Left ventricle myocardium superior (tissue), 1 donor: ENCODE measurements around the gene SORCS2. TPM values are rescaled to one million over a fixed set of nuclear protein-coding genes. Genes with fewer than 3 reads are reported as not detected.

ENCODE experiments used
- ATAC-seq: fragments of 200-7000 bp; cut with Tn5 transposase; one replicate; pipeline ENCODE4 v1.9.1; 2020; ENCODE audit warnings: mild to moderate bottlenecking, moderate library complexity
- DNase-seq: peaks from one replicate; pipeline ENCODE4 v3.0.0-alpha.2; 2020
- intact Hi-C: fragments of 100-400 bp; cut with micrococcal nuclease; formaldehyde crosslinking; loops from one replicate; pipeline ENCODE4 v1.11.0; 2022
- total RNA-seq: library from RNA; stranded (reverse); fragmentation: NEBNext Ultra II Directional; extraction: Animal tissue kit (Norgen Biotek cat#: 25700); gene quantifications from one replicate; pipeline ENCODE4 v1.2.1, GENCODE V29; 2021
- donor health status: DM: no; HTN: yes; CAD: no; lungs with severe emphysema.

Gene SORCS2
- total RNA-seq, 1 donor from 2014 or later, result 1.5 TPM

DNA sequence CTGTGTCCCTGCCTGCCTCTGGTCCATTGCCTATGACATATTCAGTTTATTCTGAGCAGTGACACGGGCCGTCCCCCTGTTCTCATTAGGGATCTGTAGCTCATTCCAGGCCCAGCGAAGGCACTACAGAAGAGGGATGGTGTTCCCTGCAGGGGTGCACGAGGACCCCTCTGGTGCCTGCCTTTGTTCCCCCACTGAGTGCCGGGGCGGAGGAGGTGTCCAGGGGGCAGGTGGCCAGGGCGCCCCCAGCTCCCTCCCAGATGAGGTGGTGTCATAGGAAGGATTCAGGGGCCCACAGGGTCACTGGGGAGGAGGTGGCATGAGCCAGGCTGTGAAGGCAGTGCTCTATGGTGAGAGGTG, 61.0 kb downstream of the SORCS2 start:
- no peak for DNase-seq
- ATAC-seq, result no peak
- intact Hi-C loops, result no loop called here

DNA sequence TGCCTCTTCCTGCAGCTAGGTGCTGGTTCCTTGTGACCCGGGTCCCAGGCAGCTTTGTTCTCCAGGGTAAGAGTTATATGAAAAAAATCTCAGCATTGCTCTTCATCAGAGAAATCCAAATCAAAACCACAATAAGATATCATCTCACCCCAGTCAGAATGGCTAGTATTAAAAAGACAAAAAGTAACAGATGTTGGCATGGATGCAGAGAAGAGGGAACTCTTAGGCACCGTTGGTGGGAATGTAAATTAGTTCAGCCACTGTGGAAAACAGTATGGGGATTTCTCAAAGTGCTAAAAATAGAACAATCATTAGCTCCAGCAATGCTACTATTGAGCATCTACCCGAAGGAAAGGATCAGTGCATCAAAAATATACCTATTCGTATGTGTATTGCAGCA, 61.5 kb downstream of the SORCS2 start:
- intact Hi-C loops, result no loop called here
- ATAC-seq (no peak), DNase-seq (no peak)

DNA sequence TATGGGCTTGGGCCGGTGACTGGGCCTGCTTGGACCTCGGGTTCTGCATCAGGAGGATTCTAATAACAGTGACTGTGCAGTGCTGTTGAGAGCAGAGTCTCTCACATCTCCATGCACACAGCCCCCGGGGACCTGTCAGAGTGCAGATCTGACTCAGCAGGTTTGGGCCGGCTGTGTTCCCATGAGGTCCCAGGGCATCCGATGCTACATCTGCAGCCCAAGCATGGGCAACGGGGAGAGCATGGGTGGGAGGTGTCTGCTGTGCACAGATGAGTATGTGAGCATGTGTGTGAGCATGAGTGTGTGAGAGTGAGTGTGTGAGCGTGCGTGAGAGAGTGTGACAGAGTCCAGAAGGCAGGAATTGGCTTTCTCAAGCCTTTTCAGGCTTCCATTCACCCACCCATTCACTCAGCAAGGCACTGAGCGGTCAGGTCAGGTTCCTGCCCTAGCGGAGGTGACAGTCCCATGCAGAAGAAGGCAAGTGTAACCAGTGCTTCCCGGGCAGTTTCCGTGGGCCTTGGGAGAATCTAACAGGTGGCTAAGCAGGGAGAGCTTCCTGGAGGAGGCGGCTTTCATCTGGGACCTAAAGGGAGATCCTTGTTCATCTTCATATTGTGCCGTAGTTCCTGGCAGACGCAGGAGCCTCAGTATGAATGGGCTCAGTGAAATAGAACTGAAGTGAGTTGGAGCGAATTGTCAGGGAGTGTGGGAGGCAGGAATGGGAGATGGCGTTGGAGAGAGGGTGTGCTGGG, 62.6 kb downstream of the SORCS2 start:
- no peak for ATAC-seq
- intact Hi-C loops, result no loop called here
- DNase-seq, result peak; percentile 53

DNA sequence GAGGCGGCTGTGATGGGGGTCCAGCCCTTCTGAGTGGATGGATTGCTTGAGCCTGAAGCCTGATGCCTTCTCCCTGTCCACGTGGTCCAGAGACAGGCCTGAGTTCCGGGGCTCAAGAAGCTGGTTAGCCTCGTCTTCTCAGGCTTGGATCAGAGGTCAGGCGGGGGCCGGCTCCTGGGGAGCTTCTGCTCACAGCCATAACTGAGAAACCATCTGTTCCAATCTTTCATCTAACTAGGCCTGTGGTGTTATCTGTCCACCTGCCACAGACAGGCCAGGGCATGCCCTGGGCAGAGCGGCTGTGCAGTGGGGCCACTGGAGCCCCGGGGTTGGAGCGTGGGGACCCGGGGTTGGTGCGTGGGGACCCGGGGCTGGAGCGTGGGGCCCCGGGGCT, 63.1 kb downstream of the SORCS2 start:
- no peak for DNase-seq
- ATAC-seq, result no peak
- intact Hi-C loops, result no loop called here

DNA sequence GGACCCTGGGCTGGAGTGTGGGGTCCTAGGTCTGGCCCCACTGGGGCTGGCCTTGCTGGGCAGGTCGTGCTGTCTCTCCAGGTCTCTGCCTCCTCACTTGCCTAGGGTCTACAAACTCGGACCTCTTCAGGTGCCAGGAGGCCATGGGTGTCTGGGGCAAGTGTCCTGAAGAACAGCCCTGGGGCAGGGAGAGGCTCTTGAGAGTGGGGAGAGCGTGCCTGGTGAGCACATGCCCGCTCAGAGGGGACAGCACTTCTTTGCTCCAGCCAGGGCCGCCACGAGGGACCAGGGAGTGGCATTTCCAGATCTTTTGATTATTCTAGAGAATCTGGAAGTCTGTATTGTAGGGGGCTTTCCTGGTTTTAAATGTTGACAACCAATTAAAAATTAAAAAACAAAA, 63.7 kb downstream of the SORCS2 start:
- intact Hi-C loops, result no loop called here
- DNase-seq, result no peak
- no peak for ATAC-seq

DNA sequence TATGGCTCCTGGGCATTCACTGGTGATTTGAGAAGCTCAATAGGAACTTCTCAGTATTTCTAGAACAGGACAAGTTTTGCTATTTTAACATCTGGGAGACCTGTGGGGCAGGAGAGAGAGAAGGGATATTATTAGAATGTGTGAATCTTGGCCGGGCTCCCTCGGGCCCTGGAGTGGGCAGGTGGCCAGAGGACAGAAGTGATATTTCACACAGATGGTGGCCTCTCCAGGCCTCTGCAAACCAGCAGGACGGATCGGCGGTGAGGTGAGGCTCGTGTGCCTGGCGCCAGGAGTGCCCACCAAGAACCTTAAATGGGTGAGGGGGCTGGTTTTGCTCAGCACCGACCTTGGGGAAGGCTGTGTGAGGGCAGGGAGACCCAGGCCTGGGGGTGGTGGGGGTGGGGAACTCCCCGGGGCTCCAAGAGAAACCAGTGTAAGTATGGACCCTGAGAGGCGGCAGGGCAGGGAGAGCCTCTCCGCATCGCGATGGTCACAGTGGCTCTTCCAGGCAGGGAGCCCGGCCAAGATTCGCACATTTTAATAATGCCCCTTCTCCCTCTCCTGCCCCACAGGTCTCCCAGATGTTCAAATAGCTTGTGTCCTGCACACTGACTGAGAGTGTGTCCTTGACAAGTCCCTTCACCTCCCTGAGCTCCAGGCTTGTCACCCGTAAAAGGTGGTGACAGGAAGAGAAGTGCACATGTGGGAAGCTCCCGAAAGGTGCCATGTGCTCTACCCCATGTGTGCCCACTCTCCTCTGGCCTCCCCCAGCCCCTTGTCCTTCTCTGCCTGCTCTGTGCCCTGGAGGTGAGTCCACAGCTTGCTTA, 64.9 kb downstream of the SORCS2 start:
- DNase-seq (peak; percentile 89), ATAC-seq (peak; percentile 88)
- intact Hi-C loops, result no loop called here

DNA sequence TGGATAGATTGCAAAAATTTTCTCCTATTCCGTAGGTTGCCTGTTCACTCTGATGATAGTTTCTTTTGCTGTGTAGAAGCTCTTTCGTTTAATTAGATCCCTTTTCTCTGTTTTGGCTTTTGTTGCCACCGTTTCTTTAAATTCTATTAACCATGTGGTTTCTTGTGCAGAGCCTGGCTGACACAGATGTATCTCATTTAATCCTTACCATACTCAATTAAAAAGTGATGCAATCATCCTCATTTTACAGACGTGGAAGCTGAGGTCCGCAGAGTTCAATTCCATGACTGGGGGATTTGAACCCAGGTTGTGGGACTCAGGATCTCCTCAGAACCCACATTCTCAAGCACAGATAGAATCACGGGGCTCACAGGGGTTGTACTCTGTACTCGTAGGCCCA, 66.7 kb downstream of the SORCS2 start:
- ATAC-seq, result no peak
- no peak for DNase-seq

DNA sequence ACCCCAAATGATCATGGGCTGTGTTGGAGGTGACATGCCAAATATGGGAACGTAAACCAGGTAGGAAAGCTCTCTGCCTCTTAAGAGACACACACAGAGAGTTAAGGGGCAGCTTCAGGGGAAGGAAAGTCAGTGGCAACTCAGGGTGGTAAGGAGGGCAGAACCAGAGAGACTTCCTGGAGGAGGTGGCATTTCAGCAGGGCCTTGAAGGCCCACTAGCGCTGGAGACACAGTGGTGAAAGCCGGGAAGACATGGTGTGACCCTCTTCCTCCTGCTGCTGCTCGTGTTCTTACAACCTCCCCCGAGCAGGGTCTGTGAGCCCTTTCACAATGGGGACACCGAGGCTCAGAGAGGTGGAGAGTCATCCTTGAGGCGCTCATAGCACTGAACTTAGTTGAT, 68.2 kb downstream of the SORCS2 start:
- intact Hi-C loops, result no loop called here
- DNase-seq, result no peak
- ATAC-seq, result no peak

More for the DNA sequence above, 66.7 kb downstream of the SORCS2 start:
- intact Hi-C loops, result no loop called here

DNA sequence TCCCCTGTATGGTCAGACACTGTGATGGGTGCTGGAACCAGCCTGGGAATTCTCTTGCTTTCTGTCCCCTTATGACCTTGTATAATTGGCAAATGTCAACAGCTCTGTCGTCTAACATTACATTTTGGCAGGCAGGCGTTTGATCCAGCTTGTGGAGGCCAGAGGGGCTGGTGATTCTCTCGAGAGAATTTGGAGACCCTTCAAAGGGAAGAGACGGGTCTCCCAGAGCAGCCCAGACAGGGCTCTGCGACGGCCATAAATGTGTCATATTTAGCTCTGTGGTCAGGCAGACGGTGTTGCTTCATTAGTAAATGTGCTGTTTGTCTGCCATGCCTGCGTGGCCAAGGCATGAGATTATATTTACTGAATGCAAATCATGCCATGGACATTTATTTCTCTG, 68.7 kb downstream of the SORCS2 start:
- ATAC-seq (peak; percentile 35), DNase-seq (no peak)
- intact Hi-C loops, result no loop called here

DNA sequence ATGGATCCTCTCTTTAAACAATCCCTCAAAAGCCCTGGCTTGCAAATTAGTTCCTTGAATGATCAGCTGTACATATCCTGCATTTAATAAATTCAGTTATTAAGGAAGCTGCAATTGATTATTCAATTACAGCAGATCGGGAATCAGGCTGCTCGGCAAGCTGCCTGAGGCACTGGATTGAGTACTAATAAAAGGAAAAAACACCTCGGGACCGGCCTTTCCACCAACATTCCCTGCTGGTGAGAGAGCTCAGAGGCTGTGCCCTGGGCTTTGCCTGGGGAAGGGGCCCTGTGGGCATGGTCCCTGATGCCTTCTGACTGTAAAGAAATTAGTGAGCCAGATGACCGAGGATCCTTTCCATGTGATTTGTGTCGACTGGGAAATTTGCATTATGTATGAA, 69.2 kb downstream of the SORCS2 start:
- no peak for ATAC-seq
- no peak for DNase-seq
- intact Hi-C loops, result no loop called here

DNA sequence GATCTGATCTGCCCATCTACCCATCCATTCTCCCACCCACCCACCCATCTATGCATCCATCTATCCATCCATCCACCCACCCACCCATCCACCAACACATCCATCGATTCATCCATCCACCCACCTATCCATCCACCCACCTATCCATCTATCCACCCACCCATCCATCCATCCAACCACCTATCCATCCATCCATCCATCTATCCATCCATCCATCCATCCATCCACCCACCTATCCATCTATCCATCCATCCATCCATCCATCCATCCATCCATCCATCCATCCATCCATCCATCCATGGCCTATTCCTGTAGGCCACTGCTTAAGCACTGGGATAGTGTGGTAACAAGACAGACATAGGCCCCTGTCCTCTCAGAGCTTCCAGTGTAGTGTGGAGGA, 69.8 kb downstream of the SORCS2 start:
- intact Hi-C loops, result no loop called here
- ATAC-seq (no peak), DNase-seq (no peak)

DNA sequence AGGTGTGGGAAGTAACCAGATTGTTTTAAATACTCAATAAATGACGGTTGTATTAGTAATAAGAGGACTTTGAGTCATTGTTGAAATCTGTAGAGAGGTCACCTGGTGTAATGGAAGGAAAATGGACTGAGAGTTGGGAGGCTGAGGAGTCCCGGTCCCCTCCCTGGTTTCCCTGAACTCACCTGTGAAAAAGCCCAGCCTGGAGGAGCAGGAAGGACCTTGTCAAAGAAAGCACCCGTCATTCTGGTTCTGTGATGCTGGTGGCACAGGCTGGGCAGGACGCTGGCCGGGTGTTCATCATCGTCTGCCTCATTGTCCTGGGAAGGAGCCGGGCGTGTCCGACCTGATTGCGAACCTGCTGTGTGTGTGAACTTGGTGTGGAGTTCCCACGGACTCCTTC, 70.8 kb downstream of the SORCS2 start:
- intact Hi-C loops, result no loop called here
- ATAC-seq (no peak), DNase-seq (no peak)

DNA sequence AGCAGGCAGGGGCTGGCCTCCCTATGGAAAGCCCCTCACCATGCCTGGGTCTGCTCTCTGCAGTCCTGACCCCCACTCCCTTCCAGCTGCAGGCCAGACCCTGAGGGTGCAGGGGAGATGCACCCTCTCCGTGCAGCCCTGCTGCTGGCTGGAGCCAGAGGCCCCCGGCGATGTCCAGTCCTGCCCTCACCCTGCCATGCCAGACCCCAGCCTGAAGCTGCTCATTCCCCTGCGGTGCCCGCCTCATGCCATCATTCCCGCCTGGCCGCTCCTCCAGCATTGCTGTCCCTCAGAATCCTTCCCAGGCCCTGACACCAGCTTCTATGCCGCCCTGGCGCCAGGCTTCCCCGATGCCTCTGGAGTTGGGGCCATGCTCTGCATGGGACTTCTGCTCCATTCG, 72.4 kb downstream of the SORCS2 start:
- intact Hi-C loops, result no loop called here
- no peak for ATAC-seq
- DNase-seq, result no peak

DNA sequence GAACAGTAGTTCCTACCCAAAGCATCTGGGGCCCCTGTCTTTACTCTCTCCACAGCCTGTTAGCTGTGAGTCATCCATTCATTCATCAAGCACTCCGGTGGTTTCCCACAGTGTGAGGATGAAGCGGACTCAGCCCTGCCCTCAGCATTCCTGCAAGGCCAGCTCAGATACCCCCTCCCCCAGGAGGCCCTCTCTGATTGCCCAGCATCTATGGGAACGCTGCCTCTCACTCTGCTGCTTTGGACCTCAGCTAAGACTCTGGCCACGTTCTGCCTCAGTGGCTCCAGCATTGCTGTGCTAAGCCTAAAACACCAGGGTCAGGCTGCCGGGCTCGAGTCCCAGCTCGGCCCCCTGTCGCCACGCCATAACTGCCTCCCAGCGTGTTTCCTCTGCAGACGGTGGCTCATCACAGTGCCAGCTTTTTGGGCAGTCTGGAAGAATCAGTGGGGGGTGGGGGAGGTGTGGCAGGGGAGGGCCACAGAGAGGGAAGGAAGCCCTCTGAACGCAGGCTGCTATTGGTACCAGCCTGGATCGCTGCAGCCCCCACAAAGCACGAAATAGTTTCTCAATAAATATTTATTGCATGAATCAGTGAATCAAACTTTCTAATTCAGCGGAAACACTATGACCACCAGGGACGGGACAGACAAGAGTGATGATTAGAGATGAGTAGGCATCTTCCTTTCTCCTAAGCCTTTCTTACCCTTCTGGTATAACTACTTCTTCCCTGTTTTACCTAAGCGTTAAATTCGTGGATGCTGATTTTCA, 74.4 kb downstream of the SORCS2 start:
- intact Hi-C loops, result no loop called here
- ATAC-seq, result no peak
- no peak for DNase-seq

DNA sequence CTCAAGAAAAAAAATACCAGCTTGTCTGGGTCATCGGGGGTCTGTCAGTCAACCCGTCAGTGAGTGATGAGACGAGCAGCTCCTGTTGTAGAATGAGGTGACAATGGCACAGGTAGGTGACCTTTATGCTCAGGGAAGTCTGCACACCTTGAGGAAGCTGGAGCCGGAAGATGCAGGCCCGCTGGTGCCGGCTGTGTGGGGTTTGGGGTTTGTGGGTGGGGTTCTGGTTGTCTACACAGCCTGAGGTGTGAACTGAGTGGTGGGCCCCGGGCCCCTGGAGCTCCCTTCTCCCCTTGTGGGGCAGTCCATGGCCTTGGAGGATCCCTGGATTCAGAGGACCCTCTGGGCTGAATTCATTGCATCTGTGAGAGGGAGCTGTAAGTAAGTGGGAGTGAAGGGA, 75.5 kb downstream of the SORCS2 start:
- ATAC-seq, result no peak
- no peak for DNase-seq
- intact Hi-C loops, result no loop called here

DNA sequence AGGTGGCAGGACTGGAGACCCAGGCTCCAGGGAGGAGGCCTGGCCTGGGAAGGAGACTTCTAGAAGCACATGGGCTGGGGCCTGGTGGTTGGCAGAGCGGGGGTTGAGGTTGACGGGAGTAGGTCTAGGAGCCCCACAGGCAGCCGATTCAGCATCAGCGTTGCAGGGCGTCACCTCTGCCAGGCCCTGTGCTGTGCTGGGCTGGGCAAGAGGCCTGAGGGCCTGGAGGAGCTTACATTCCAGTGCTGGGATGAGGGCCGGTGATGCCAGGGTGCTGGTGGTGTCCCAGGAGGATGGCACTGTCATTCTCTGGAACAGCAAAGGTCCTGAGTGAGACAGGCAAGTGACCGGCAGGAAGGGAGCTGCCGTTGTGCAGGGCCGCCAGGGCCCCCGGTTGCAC, 76.6 kb downstream of the SORCS2 start:
- intact Hi-C loops, result no loop called here
- DNase-seq, result no peak
- ATAC-seq, result no peak

DNA sequence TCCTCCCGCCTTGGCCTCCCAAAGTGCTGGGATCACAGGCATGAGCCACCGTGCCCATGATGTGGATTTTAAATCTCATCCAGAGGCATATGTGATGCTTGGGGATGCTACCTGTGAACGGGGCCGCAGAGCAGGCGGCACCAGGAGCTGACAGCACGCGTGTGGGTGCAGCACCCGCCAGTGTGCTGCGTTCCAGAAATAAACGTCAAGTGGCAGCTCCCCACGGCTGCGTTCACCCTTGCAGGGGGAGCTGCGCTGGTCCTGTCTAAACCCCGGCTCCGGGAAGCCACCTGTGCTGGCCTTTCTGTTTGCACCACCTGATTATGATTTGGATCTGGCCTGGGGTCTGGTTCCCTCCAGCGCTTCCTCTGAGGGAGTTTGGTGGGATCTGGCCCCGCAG, 77.8 kb downstream of the SORCS2 start:
- intact Hi-C loops, result no loop called here
- no peak for ATAC-seq
- no peak for DNase-seq

DNA sequence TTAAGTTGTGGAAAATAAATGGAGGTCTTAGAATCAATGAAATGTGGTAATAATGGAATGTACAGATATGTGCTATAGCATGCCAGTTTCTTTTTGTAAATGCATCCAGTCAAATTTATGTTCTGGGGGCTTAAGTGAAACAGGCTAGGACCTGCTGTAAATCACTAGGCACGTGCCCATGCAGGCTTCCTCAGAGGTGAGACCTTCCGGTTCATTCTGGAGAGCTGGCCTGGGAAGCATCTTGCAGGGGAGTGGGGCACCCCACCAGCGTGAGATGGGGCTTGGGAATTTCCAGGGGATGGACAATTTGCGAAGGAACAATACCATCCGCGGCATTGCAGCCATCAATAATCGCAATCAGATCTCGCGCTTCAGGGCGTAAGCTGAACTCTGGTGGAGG, 80.1 kb downstream of the SORCS2 start:
- DNase-seq, result no peak
- no peak for ATAC-seq
- intact Hi-C loops, result no loop called here

DNA sequence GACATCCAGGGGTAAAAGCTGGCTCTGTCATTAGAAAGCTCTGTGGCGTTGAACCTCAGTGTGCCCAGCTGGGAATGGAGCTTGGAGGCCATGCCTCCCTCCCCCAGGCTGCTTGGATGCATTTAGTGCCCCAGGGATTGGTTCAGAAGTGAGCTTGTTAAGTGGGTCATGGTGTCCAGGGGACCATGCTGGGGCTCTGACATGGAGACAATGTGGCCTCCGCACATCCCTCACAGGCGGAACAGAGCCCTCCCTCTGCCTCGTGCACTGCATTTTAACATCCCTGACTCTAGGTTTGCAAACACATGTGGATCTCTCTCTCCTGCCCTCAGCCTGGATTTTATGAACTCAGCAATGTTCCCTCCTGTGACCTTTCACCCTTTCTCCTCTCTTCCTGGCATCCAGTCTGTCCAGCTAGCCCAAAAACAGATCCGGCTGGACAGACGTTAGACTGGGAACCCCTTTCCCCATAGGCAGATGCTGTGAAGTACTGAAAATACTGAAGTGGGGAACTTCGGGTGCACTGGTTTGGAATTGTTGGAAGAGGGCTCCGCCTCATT, 81.5 kb downstream of the SORCS2 start:
- ATAC-seq, result no peak
- DNase-seq, result no peak
- intact Hi-C loops, result no loop called here

DNA sequence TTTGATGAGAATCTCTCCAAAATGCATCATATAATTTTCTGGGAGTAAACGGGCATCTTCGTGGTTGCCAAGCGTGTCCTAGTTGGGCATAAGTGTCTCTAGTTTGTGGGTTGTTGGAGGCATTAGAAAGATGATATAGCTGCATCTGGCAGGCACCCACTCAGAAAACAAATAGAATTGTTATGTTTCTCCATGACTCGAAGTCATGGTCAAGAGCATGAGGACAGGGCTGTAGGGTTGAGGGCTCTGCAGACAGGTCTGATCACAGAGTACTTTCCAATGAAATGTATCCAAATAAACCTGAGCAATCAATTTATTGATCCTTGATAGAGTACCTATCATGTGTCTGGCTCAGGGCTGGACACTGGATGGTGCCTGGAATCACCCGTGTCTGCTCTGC, 82.7 kb downstream of the SORCS2 start:
- ATAC-seq (no peak), DNase-seq (no peak)
- intact Hi-C loops, result no loop called here
